DMS153 (cell line): ENCODE results near the gene SIRT7.

ENCODE experiments used
- DNase-seq: peaks from one replicate; lab custom pipeline; 2025; lab: John Stamatoyannopoulos, UW

Gene SIRT7

GRCh38 chr17:81863833-81864768 is 53.9 kb downstream of the SIRT7 start:
- DNase-seq = no peak

GRCh38 chr17:81863123-81863675 is 54.8 kb downstream of the SIRT7 start:
- no peak for DNase-seq
